Ovary (tissue), 3 donors: ENCODE measurements around the gene KRT31.

Experiments used
- CTCF ChIP-seq, 3 donors: fragments of 450-650 bp in 2 of 3; fragments of 200-600 bp in 1 of 3; IDR thresholded peaks; one replicate each; pipeline versions ENCODE4 v1.5.1 to v1.8.0; 2016 to 2022; ENCODE audit warnings: antibody characterized with exemption in 3 of 3, mild to moderate bottlenecking in 1 of 3
- POLR2A ChIP-seq: fragments of 450-650 bp; IDR thresholded peaks from one replicate; pipeline ENCODE4 v1.6.1; 2017; ENCODE audit warnings: antibody characterized with exemption, mild to moderate bottlenecking, moderate library complexity
- donor health status: DM: no; HTN: no; CAD: no.

- TF ChIP-seq CTCF (IDR thresholded peaks at IDR 0.05) (no peak), POLR2A (no peak)
Measured at GRCh38 chr17:41390411-41390938, 6.9 kb downstream of the KRT31 start.
